ENCODE data around the gene CKS1B.
A peak's percentile ranks its signal among the peaks of the same experiment; 100 is the strongest.

The CKS1B gene

DNA sequence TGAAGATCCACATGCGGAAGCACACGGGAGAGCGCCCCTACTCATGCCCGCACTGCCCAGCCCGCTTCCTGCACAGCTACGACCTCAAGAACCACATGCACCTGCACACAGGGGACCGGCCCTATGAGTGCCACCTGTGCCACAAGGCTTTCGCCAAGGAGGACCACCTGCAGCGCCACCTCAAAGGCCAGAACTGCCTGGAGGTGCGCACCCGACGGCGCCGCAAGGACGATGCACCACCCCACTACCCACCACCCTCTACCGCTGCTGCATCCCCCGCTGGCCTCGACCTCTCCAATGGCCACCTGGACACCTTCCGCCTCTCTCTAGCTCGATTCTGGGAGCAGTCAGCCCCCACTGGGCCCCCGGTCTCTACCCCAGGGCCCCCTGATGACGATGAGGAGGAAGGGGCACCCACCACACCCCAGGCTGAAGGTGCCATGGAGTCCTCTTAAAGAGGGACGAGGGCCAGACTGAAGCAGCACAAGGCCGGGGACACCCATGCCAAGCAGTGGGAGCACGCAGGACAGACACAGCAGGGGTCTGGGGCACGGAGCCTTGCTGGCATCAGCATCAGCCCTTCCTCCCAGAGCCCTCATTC is 41.9 kb downstream of the CKS1B start:
- no peak for DNase-seq

DNA sequence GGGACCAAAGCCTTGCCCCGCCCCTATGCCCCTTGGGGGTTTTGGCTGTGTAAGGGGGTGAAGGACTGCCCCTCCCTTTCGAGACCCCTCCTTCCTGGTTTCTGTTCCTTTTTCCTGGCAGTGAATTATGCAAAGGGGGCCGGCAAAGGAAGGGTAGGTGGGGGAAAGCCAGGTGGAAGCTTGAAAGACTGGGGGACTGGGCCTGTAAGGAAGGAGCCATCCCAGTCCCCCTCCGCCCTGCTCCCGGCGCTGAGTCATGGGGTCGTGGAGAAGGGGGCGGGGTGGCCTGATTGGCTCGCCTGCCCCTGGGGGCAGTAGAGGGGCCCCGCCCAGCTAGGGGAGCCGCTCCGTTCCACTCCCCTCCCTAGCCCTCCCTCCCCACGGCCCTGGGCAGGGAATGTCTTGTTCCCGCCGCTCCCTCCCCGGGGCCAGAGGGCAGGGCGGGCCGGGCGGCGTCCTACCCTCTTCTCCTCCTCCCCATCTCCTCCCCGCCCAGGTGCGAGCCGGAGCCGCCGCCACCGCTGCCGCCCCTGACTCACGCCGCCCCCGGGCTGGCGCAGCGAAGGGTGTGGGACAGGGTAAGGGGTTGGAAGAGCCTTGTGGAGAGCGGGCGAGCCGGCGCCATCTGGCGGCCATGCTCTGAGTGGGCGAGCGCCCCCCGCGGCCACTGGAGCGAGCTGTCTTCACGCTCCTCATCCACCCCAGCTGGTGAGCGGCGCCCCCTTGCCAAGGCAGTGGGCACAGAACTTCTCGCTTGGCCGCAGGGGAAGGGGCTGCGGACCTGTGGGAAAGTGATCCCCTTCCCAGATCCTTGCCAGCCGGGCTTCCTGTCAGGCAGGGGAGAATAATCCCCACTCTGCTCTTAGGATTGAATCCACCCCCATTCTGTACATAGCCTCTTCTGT is 42.8 kb downstream of the CKS1B start:
- peak; percentile 85 for DNase-seq

DNA sequence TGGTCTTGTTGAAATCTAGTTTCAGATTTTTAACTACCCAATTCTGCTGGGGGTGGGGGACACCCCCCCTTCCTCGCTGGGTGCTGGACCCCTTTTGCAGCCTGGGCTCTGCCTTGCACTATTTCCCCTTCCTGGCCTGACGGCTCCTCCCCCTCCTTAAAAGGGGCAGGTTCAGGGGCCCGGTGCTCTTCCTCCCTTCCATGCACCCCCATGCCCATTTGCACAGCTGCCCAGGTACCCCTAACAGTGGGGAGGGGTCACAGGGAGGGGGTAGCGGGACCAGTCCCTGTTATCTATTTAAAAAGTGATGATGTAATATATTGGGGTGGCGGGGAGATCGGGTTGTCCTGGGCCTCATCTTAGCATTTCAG is 43.5 kb downstream of the CKS1B start:
- DNase-seq = no peak

DNA sequence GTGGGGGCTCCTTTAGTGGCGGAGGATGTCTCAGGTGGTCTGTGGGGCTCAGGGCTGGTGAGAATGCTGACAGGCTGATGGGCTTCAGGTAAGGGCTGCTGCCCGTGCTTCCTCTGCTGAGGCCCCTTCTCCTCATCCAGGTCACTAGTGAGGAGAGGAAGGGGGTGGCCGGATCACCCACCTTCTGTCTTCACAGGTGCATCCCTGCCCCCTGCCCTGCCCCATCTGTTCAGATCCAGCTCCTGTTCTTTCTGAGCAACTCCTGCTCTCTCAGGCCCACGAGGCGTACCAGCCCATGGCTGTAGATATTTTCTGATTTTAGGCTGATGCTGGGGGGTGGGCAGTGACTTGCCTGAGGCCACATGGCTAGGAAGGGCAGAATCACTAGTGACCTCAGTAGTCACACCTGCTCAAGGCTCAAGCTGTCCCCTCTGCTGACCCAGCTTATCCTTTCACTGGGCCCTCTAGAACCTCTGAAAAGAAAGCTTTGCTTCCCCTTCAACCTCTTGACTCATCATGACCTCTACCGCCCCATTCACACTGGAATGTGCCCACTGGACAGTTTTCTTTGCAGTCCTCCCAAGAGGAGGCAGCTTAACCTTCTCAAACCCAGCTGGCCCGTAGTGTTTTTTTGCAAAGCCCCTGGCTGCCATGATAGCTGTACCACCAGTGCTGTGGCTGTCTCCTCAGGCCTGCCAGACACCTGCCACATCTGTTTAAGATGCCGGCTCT is 44.3 kb downstream of the CKS1B start:
- no peak for DNase-seq

DNA sequence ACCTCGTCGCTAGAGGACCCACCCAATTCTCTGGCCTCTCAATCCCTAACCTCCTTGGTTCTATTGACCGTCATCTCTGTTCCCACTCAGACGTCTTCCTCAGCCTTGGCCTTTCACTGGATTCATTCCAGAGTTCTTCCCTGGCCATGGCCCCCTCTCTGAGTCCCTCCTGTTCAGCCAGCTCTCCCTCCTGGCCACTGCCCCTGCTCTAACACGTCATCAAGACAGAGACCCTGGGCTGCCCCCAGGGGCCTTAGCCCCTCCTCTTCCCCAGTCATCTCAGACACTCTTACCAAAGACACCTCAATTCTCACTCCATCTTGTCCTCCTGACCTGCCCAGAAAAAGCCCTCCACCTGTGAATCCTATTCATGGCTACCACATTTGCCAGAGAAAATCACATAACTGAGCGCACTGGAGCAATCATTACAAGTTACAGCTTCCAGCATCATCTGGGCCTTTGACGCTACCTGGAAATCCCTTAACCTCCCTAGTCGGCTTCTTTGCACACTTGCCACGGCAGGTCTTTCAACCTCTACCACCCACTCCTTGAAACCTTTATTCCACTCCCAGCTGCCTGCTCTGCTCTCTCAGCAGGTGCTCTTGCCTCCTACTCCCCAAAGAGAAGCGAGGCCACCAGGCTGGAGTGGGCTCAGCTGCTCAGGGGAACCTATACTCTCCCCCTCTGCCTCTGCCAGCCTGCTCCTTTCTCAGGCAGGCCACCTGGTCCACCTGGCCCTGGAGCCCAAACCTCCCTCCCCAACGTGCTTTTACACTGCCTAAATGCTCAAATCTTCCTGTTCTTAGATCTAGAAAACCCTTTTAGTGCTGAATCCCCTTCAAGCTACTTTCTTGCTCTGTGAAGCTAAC is 45.1 kb downstream of the CKS1B start:
- no peak for DNase-seq

DNA sequence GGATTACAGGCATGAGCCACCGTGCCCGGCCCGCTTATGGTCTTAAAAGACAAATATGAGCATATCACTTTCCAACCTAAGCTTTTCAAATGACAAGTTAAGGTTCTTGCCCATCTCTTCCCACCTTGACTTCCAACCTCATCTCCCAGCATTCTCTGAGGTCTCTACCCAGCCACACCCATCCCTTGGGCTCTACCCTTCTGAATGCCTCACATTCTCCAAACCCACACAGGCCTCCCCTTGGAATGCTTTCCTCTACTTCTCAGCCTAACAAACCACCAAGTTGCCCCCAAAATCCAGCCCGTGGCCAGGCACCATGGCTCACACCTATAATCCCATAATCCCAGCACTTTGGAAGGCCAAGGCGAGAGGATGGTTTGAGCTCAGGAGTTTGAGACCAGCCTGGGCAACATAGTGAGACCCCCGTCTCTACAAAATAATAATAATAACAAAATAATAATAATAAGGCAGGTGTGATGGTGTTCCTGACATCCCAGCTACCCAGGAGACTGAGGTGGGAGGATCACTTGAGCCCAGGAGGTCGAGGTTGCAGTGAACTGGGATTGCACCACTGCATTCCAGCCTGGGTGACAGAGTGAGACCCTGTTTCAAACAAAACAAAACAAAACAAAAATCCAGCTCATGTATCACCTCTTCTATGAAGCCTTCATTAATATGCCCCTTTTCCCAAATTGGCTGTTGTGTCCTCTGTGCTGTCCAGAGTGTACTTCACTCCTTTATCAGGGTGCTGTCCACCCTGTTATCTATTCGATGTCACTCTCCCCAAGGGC is 47.9 kb downstream of the CKS1B start:
- no peak for DNase-seq

DNA sequence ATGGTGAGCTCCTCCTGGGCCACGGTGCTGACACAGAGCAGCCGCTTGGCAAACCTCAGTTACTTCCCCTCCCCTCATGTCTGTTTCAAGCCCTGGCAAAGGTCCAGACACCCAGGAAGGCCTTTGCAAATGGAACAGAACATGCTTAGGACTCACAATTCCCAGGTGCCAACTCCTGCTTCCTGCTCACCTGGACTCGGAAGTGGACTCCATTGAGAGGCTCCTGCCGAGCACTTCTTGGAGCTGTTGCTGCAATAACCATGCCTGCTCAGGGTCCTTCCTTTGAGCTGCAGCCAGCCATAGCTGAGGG is 48.4 kb downstream of the CKS1B start:
- peak; percentile 77 for DNase-seq

DNA sequence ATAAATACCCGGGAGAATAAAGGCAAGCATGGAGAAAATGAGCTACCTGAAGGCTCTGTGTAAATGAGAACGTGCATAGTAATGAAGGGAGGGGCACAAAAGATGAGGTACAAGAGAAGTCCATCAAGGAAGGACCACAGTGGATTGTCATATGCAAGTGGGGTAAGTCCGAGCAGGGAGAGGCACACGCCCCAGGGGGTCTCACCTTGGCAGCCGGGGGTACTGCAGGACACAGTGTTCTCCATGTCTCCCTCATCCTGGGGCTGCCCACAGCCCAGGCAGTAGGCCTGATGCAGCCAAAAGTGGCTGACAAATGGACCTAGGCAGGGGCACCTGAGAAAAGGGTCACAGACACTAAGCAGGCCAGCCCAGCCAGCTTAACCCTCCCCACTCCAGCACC is 49.1 kb downstream of the CKS1B start:
- DNase-seq = no peak

DNA sequence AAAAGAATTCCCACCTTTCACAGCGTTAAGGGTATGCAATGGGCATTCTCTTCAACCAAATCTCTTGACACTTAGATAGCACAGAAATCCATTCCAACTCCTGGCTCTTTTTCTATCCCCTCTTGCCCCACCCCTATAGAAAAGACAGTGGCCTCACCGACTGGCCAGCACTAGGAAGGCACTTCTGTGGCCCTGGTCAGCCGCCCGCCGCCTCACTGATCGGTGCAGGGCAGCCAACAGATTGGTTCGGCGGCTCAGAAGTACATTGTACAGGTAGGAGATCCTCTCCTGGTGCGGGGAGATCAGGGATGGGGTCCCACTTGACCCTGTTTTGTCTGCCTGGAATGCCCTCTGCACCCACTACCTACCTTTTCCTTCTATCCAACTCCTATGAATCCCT is 49.8 kb downstream of the CKS1B start:
- no peak for DNase-seq

DNA sequence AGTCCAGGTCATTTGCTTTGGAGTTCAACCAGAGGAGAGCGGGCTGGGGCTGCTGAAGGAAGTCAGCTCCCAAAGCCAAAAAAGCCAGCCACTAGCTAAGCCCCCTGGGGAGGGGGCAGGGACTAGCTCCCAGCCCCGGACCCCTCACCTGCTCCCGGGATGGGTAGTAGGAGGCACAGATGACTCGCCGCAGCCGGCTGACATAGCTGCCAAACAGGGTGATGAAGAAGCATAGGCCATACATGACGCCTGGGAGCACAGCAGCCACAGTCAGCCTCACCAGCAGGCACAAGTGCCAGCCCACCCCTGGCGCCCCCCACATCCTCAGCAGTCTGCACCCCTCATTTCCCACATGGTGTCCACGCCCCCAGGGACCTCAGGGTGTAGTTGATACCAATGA is 51.7 kb downstream of the CKS1B start:
- peak; percentile 30 for DNase-seq

DNA sequence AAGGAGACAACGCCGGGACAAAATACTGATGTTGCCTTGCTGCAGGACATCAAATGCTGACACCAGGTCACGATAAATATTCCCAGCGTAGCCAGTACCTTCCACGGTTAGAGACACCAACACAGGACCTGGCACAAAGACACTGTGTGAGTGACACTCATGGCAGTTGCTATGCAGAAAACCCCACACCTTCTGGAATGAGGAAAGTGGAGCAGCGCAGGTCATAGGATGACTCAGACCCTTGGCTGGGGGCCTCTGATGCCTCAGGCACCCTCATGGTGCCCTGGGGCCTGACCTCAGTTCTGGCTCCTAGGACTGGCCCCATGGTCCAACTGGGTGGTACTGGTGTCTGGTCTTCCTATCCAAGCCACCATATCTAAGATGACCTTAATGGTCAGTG is 52.1 kb downstream of the CKS1B start:
- peak; percentile 64 for DNase-seq
